Osteoblast (primary cell): ENCODE results near the gene MMRN2. TPM values are rescaled to one million over a fixed set of nuclear protein-coding genes. Genes with fewer than 3 reads are reported as not detected.

ENCODE experiments used
- DNase-seq: peaks from one replicate; pipeline ENCODE4 v3.0.0; 2011; ENCODE audit warnings: low spot score, mixed read lengths; ENCODE audit not compliant: insufficient read length; ENCODE audit errors: missing footprints
- H2AFZ ChIP-seq: 2 replicates; pipeline ENCODE4 v1.6.0; 2011; ENCODE audit warnings: mild to moderate bottlenecking, low read length
- H3K27ac ChIP-seq: 2 replicates; pipeline ENCODE4 v1.5.1; 2011; ENCODE audit warnings: mild to moderate bottlenecking, low read depth, low read length, moderate library complexity
- H3K27me3 ChIP-seq: 2 replicates; pipeline ENCODE4 v1.6.0; 2012; ENCODE audit warnings: mild to moderate bottlenecking, control low read depth, inconsistent platforms, low read length, moderate library complexity; ENCODE audit not compliant: insufficient read depth
- H3K36me3 ChIP-seq: 2 replicates; pipeline ENCODE4 v1.5.1; 2011; ENCODE audit warnings: mild to moderate bottlenecking, low read length, control low read depth, moderate library complexity; ENCODE audit not compliant: insufficient read depth
- H3K4me1 ChIP-seq: 2 replicates; pipeline ENCODE4 v1.5.1; 2011; ENCODE audit warnings: mild to moderate bottlenecking, low read length, control low read depth, moderate library complexity; ENCODE audit not compliant: insufficient read depth
- H3K4me2 ChIP-seq: 2 replicates; pipeline ENCODE4 v1.6.0; 2011; ENCODE audit warnings: mild to moderate bottlenecking, low read length; ENCODE audit not compliant: insufficient read depth
- H3K4me3 ChIP-seq: fragments of 200-600 bp; sonication (generic); 3 replicates; pipeline ENCODE4 v1.5.1; 2012; ENCODE audit warnings: mild to moderate bottlenecking, low read length, inconsistent platforms; ENCODE audit not compliant: insufficient read depth
- H3K79me2 ChIP-seq: 2 replicates; pipeline ENCODE4 v1.6.0; 2012; ENCODE audit warnings: mild to moderate bottlenecking, low read length, control low read depth, inconsistent platforms; ENCODE audit not compliant: insufficient read depth
- H3K9me3 ChIP-seq: 2 replicates; pipeline ENCODE4 v1.5.1; 2011; ENCODE audit warnings: low read depth, low read length, control low read depth
- H4K20me1 ChIP-seq: 2 replicates; pipeline ENCODE4 v1.6.0; 2012; ENCODE audit warnings: mild to moderate bottlenecking, low read length, control low read depth; ENCODE audit not compliant: insufficient read depth
- CTCF ChIP-seq: IDR thresholded peaks from 2 replicates; pipeline ENCODE4 v1.5.1; 2011; ENCODE audit warnings: mild to moderate bottlenecking, low read depth, low read length, moderate library complexity; ENCODE audit errors: extremely low read depth
- total RNA-seq: library from RNA; depleted of rRNA; stranded (reverse); fragments of >200 nt; gene quantifications from 2 replicates; pipeline ENCODE4 v1.2.3, GENCODE V29; 2012

The MMRN2 gene
- total RNA-seq, 1 donor = 1.1 TPM

GRCh38 chr10:86960003-86960862 lies 2.8 kb upstream of the MMRN2 start:
- Histone ChIP-seq H3K4me2 (no peak overlapping the region), H4K20me1 (no peaks in the 10 kb centered on the region), H3K79me2 (no peaks in the 10 kb centered on the region), H3K4me1 (peaks cover 14% of the 10 kb centered on the region), H3K27ac (no peak overlapping the region), H3K36me3 (no peaks in the 10 kb centered on the region), H3K27me3 (no peaks in the 10 kb centered on the region), H2AFZ (no peak overlapping the region), H3K4me3 (no peak overlapping the region), H3K9me3 (no peaks in the 10 kb centered on the region)
- peak; percentile 96 for DNase-seq
- TF ChIP-seq CTCF = peak; percentile 95

- TF ChIP-seq CTCF = no peak
- Histone ChIP-seq H3K9me3 (no peaks in the 10 kb centered on the region), H3K4me3 (no peak overlapping the region), H2AFZ (no peak overlapping the region), H3K4me2 (no peak overlapping the region), H4K20me1 (no peaks in the 10 kb centered on the region), H3K27me3 (no peaks in the 10 kb centered on the region), H3K36me3 (no peaks in the 10 kb centered on the region), H3K4me1 (peaks cover 14% of the 10 kb centered on the region), H3K79me2 (no peaks in the 10 kb centered on the region), H3K27ac (no peak overlapping the region)
- DNase-seq = no peak
These were observed 2.3 kb upstream of the MMRN2 start for GRCh38 chr10:86959737-86960002.

GRCh38 chr10:86958901-86959736 lies 1.7 kb upstream of the MMRN2 start:
- no peaks in the 10 kb centered on the region for H4K20me1 ChIP-seq
- TF ChIP-seq CTCF = no peak
- peak overlapping the region; percentile 68 for H2AFZ ChIP-seq
- H3K79me2 ChIP-seq = no peaks in the 10 kb centered on the region
- peak; percentile 97 for DNase-seq
- no peak overlapping the region for H3K27ac ChIP-seq
- H3K9me3 ChIP-seq = no peaks in the 10 kb centered on the region
- H3K27me3 ChIP-seq = no peaks in the 10 kb centered on the region
- H3K4me2 ChIP-seq = peak overlapping the region; percentile 5
- no peak overlapping the region for H3K4me3 ChIP-seq
- H3K4me1 ChIP-seq = peaks cover 18% of the 10 kb centered on the region
- no peaks in the 10 kb centered on the region for H3K36me3 ChIP-seq
